Keratinocyte (primary cell): ENCODE data around the gene APOF. TPM values are rescaled to one million over a fixed set of nuclear protein-coding genes. Genes with fewer than 3 reads are reported as not detected.

ENCODE experiments used
- DNase-seq: peaks from one replicate; pipeline ENCODE4 v3.0.0-alpha.2; 2011; ENCODE audit warnings: low read depth, missing footprints, low spot score
- FAIRE-seq: peaks from 2 replicates; lab custom pipeline; 2011; peaks lifted over from hg19 to GRCh38; lab: Jason Lieb, UNC
- H2AFZ ChIP-seq: 2 replicates; pipeline ENCODE4 v1.6.0; 2012; ENCODE audit warnings: low read length, control low read depth, inconsistent platforms; ENCODE audit not compliant: control insufficient read depth
- H3K27ac ChIP-seq: 2 replicates; pipeline ENCODE4 v1.5.1; 2011; ENCODE audit warnings: low read length; ENCODE audit not compliant: control insufficient read depth, insufficient read depth
- H3K27me3 ChIP-seq: 3 replicates; pipeline ENCODE4 v1.6.0; 2011; ENCODE audit warnings: low read length; ENCODE audit not compliant: control insufficient read depth, insufficient read depth; ENCODE audit errors: extremely low read depth
- H3K36me3 ChIP-seq, 2 experiments: 2 replicates in 1 of 2; 3 replicates in 1 of 2; pipeline ENCODE4 v1.5.1; 2011; ENCODE audit warnings: low read length in 2 of 2, mild to moderate bottlenecking in 1 of 2; ENCODE audit not compliant: control insufficient read depth in 2 of 2, insufficient read depth in 2 of 2; ENCODE audit errors: extremely low read depth in 1 of 2
- H3K4me1 ChIP-seq: 3 replicates; pipeline ENCODE4 v1.5.1; 2011; ENCODE audit warnings: low read length; ENCODE audit not compliant: control insufficient read depth, insufficient read depth; ENCODE audit errors: extremely low read depth
- H3K4me2 ChIP-seq: 3 replicates; pipeline ENCODE4 v1.6.0; 2011; ENCODE audit warnings: low read depth, low read length; ENCODE audit not compliant: control insufficient read depth, insufficient read depth; ENCODE audit errors: extremely low read depth
- H3K4me3 ChIP-seq, 3 experiments: fragments of 200-600 bp in 1 of 3; sonication (generic) in 1 of 3; 2 replicates in 2 of 3; 3 replicates in 1 of 3; pipeline ENCODE4 v1.5.1; 2011 to 2016; ENCODE audit warnings: low read length in 3 of 3, mild to moderate bottlenecking in 3 of 3, control low read depth in 2 of 3, inconsistent platforms in 1 of 3, low read depth in 1 of 3, mixed read lengths in 1 of 3, mixed run types in 1 of 3, moderate library complexity in 1 of 3; ENCODE audit not compliant: control insufficient read depth in 2 of 3, insufficient read depth in 2 of 3; ENCODE audit errors: extremely low read depth in 1 of 3
- H3K79me2 ChIP-seq: 2 replicates; pipeline ENCODE4 v1.6.0; 2012; ENCODE audit warnings: low read length; ENCODE audit not compliant: control insufficient read depth, insufficient read depth
- H3K9ac ChIP-seq: 3 replicates; pipeline ENCODE4 v1.6.0; 2011; ENCODE audit warnings: low read length; ENCODE audit not compliant: control insufficient read depth, insufficient read depth; ENCODE audit errors: extremely low read depth
- H3K9me1 ChIP-seq: 3 replicates; pipeline ENCODE4 v1.6.0; 2011; ENCODE audit warnings: low read length; ENCODE audit not compliant: control insufficient read depth, insufficient read depth; ENCODE audit errors: extremely low read depth
- H3K9me3 ChIP-seq: 2 replicates; pipeline ENCODE4 v1.5.1; 2012; ENCODE audit warnings: low read depth, low read length; ENCODE audit not compliant: control insufficient read depth
- H4K20me1 ChIP-seq: 3 replicates; pipeline ENCODE4 v1.6.0; 2011; ENCODE audit warnings: low read length; ENCODE audit not compliant: control insufficient read depth, insufficient read depth; ENCODE audit errors: extremely low read depth
- CTCF ChIP-seq, 3 experiments: IDR thresholded peaks in 1 of 3; conservative IDR thresholded peaks in 1 of 3; optimal IDR thresholded peaks in 1 of 3; 2 replicates in 2 of 3; 3 replicates in 1 of 3; pipeline versions ENCODE3 to v1.5.1; 2011; ENCODE audit warnings: low read length in 3 of 3, mild to moderate bottlenecking in 3 of 3, moderate library complexity in 2 of 3, control low read depth in 1 of 3, inconsistent platforms in 1 of 3; ENCODE audit not compliant: insufficient read depth in 2 of 3; ENCODE audit errors: extremely low read depth in 1 of 3
- EZH2 ChIP-seq: IDR thresholded peaks from one replicate; pipeline ENCODE4 v1.6.1; 2012; ENCODE audit warnings: inconsistent platforms, mild to moderate bottlenecking, low read length, moderate library complexity
- dilution Hi-C: fragments of 300-500 bp; cut with MboI; formaldehyde crosslinking; loops from one replicate; pipeline ENCODE4 v1.7.0; 2020; ENCODE audit warnings: low sequenced_read_pairs; ENCODE audit not compliant: extremely low pct_ligation_motif_present
- polyA plus RNA-seq, 5 experiments: library from polyadenylated mRNA; depleted of rRNA in 3 of 5; stranded (reverse) in 3 of 5; stranded (forward) in 1 of 5; unstranded in 1 of 5; fragments of >200 nt; gene quantifications; 1 replicate in 1 of 5; 2 replicates in 3 of 5; 3 replicates in 1 of 5; pipeline versions ENCODE4 v1.2.1 to v1.2.3, GENCODE V29; 2011 to 2012; ENCODE audit warnings: missing spikeins in 2 of 5, low read depth in 1 of 5, low replicate concordance in 1 of 5

Gene APOF
- polyA plus RNA-seq, 1 donor (not counting 4 experiments of a cell fraction or from before 2014, with no cell fraction given), result not detected

GRCh38 chr12:56373515-56373914, 10.9 kb upstream of the APOF start:
- FAIRE-seq, result no peak
- no peak for TF ChIP-seq EZH2
- no peak for TF ChIP-seq CTCF (optimal IDR thresholded peaks at IDR 0.05 in 1 of 3, IDR thresholded peaks at IDR 0.05 in 1 of 3, conservative IDR thresholded peaks at IDR 0.05 in 1 of 3; ENCODE audit: extremely low read depth in 1 of 3, insufficient read depth in 2 of 3, low read length in 3 of 3)
- dilution Hi-C loops, result no loop called here

GRCh38 chr12:56366948-56367347, 4.3 kb upstream of the APOF start:
- no peak overlapping the region for H3K9ac ChIP-seq
- H3K27me3 ChIP-seq, result no peaks in the 10 kb centered on the region
- TF ChIP-seq EZH2, result no peak
- no peak for TF ChIP-seq CTCF (optimal IDR thresholded peaks at IDR 0.05 in 1 of 3, IDR thresholded peaks at IDR 0.05 in 1 of 3, conservative IDR thresholded peaks at IDR 0.05 in 1 of 3; ENCODE audit: extremely low read depth in 1 of 3, insufficient read depth in 2 of 3, low read length in 3 of 3)
- no peaks in the 10 kb centered on the region for H3K36me3 ChIP-seq
- H3K79me2 ChIP-seq, result no peaks in the 10 kb centered on the region
- no peak overlapping the region for H3K27ac ChIP-seq
- dilution Hi-C loops, result no loop called here
- no peaks in the 10 kb centered on the region for H3K4me1 ChIP-seq
- no peak overlapping the region for H3K4me2 ChIP-seq
- no peak overlapping the region for H2AFZ ChIP-seq
- DNase-seq, result no peak
- H3K4me3 ChIP-seq, result no peak overlapping the region
- FAIRE-seq, result no peak
- no peaks in the 10 kb centered on the region for H4K20me1 ChIP-seq
- H3K9me3 ChIP-seq, result no peaks in the 10 kb centered on the region
- no peaks in the 10 kb centered on the region for H3K9me1 ChIP-seq

More at GRCh38 chr12:56373515-56373914, 10.9 kb upstream of the APOF start:
- Histone ChIP-seq H3K27ac (no peak overlapping the region), H3K9me3 (no peaks in the 10 kb centered on the region), H3K4me2 (no peak overlapping the region), H2AFZ (no peak overlapping the region), H4K20me1 (no peaks in the 10 kb centered on the region), H3K27me3 (no peaks in the 10 kb centered on the region), H3K4me1 (no peaks in the 10 kb centered on the region), H3K79me2 (no peaks in the 10 kb centered on the region), H3K9ac (no peak overlapping the region), H3K4me3 (no peak overlapping the region), H3K36me3 (no peaks in the 10 kb centered on the region), H3K9me1 (no peaks in the 10 kb centered on the region)
- no peak for DNase-seq
